Lower leg skin (tissue), 4 donors: ENCODE data around the gene CCDC57. TPM values are rescaled to one million over a fixed set of nuclear protein-coding genes. Genes with fewer than 3 reads are reported as not detected.
"Not testable (repeated sequence)": the region's sequence is repeated elsewhere in the genome, so short reads cannot be mapped to it uniquely, and the experiment has no call there.

Source experiments
- DNase-seq, 2 donors: peaks; one replicate each; pipeline ENCODE4 v3.0.0-alpha.2; 2019; ENCODE audit warnings: low spot score in 2 of 2
- H3K4me3 ChIP-seq: fragments of 200-600 bp; sonication (generic); 2 replicates; pipeline ENCODE4 v1.5.1; 2017; ENCODE audit warnings: mild to moderate bottlenecking, low read depth; ENCODE audit not compliant: poor library complexity, severe bottlenecking
- POLR2A ChIP-seq, 2 donors: fragments of 450-650 bp; IDR thresholded peaks; one replicate each; pipeline ENCODE4 v1.6.1; 2016 to 2017; ENCODE audit warnings: antibody characterized with exemption in 2 of 2, mild to moderate bottlenecking in 1 of 2, moderate library complexity in 1 of 2
- WGBS, 2 donors: methylation state at CpG; one replicate each; pipeline ENCODE4 v1.1.5; 2018; 5-methylcytosine and 5-hydroxymethylcytosine counted together
- intact Hi-C: fragments of 100-400 bp; cut with DNase I; formaldehyde crosslinking; loops from one replicate; pipeline ENCODE4 v1.15.0; 2023; ENCODE audit warnings: low total_unique reads
- total RNA-seq, 4 donors: library from RNA; depleted of rRNA; stranded (reverse); fragments of >200 nt; gene quantifications; one replicate each; pipeline ENCODE4 v1.1.0, GENCODE V29; 2016
- TF ChIP-seq, protein P1 (sequence below), 3 donors: fragments of 450-650 bp; IDR thresholded peaks; one replicate each; pipeline ENCODE4 v1.5.1; 2016; ENCODE audit warnings: antibody characterized with exemption in 3 of 3, mild to moderate bottlenecking in 3 of 3, moderate library complexity in 2 of 3

The CCDC57 gene
- total RNA-seq, 4 donors from 2014 or later = 16.0 to 33.5 (median 31.5) TPM

DNA sequence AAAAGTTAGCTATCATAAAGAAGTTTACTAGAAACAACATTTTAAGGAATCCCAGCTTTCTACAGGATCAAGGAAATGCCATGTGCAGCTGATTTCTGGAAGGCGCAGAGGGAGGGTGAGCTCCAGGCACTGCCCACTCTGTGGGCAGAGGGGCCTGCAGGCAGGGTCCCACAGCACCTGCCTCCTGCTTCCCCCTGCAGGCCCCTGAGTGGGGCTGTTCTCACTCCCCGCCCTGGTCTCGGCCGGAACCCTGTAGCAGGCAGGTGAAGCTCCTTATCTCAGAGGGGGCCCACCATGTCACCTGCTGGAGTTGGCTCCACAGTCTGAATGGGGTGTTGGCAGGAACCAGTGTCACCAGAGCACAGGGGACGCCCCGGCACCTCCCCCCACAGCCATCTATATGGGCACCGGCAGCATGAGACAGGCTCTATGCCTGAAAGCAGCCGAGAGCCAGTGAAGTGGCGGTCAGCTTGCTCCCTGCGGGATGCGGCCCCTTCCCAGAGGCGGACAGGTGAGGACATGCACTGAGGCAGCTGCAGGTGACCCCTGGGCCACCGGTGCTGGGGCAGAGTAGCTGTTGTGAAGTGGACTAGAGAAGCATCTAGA, 67.0 kb downstream of the CCDC57 start:
- no peak overlapping the region for H3K4me3 ChIP-seq
- intact Hi-C loops = no loop called here
- TF ChIP-seq, protein P1, sequence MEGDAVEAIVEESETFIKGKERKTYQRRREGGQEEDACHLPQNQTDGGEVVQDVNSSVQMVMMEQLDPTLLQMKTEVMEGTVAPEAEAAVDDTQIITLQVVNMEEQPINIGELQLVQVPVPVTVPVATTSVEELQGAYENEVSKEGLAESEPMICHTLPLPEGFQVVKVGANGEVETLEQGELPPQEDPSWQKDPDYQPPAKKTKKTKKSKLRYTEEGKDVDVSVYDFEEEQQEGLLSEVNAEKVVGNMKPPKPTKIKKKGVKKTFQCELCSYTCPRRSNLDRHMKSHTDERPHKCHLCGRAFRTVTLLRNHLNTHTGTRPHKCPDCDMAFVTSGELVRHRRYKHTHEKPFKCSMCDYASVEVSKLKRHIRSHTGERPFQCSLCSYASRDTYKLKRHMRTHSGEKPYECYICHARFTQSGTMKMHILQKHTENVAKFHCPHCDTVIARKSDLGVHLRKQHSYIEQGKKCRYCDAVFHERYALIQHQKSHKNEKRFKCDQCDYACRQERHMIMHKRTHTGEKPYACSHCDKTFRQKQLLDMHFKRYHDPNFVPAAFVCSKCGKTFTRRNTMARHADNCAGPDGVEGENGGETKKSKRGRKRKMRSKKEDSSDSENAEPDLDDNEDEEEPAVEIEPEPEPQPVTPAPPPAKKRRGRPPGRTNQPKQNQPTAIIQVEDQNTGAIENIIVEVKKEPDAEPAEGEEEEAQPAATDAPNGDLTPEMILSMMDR (IDR thresholded peaks at IDR 0.05) = no peak
- no peak for TF ChIP-seq POLR2A (IDR thresholded peaks at IDR 0.05)
- no peak for DNase-seq
- WGBS, 2 donors = 92 to 94% methylated on average over 10 to 11 of the region's 13 CpGs

DNA sequence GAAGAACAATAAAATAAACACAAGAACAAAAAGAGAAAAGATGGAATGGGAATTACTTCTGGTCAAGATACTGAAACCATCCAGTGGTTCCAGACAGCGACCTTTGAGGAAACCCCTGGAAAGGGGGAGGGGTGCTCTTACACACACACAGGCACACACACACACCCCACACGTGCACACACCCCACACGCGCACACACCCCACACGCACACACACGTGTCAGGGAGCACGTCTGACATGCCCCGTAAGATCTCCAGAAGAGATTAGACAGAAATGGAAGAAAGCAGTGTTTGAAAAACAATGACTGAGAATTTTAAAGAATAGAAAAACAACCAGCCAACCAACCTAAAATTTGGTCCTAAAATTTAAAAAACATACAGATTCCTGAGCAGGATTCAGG, 69.3 kb downstream of the CCDC57 start:
- 56 to 59% methylated on average over 8 of the region's 8 CpGs for WGBS, 2 donors
- no peak for TF ChIP-seq POLR2A (IDR thresholded peaks at IDR 0.05)
- DNase-seq = no peak
- H3K4me3 ChIP-seq = no peak overlapping the region
- intact Hi-C loops = no loop called here

DNA sequence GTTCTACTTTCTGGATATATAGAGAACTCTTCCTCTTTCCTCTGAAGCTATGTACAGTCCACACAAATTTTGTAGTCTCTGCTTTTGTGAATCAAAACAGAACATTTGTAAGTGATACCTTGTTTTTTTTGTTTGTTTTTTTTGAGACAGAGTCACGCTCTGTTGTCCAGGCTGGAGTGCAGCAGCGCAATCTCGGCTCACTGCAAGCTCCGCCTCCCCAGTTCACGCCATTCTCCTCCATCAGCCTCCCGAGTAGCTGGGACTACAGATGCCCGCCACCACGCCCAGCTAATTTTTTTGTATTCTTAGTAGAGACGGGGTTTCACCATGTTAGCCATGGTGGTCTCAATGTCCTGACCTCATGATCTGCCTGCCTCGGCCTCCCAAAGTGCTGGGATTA, 72.7 kb downstream of the CCDC57 start:
- H3K4me3 ChIP-seq, DNase-seq, intact Hi-C loops: not testable (repeated sequence)
- 91% methylated on average over 10 of the region's 10 CpGs for WGBS, 2 donors

DNA sequence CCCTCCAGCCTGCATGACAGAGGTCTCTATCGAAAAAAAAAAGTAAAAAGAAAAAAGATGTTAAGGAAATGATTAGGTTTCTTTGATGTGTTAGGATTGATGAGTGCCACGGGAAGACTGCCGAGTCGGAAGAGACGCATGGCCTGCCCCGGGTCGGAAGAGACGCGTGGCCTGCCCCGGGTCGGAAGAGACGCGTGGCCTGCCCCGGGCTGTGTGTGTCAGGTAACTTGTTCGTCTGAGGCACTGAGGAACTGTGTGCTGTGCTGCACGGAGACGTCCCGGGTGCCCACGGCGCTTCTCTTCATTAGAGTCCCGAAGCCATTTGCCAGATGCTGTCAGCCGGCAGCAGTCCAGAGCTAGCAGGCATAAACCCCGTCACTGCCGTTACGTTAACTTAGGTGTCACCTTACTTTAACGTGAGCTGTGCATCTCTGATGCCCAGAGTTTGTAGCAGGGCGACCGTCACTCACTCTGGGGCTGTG, 74.1 kb downstream of the CCDC57 start:
- 90 to 93% methylated on average over 27 to 28 of the region's 28 CpGs for WGBS, 2 donors
- DNase-seq = no peak
- intact Hi-C loops = no loop called here
- no peak for TF ChIP-seq POLR2A (IDR thresholded peaks at IDR 0.05)
- TF ChIP-seq, protein P1 (IDR thresholded peaks at IDR 0.05) = no peak
- no peak overlapping the region for H3K4me3 ChIP-seq

DNA sequence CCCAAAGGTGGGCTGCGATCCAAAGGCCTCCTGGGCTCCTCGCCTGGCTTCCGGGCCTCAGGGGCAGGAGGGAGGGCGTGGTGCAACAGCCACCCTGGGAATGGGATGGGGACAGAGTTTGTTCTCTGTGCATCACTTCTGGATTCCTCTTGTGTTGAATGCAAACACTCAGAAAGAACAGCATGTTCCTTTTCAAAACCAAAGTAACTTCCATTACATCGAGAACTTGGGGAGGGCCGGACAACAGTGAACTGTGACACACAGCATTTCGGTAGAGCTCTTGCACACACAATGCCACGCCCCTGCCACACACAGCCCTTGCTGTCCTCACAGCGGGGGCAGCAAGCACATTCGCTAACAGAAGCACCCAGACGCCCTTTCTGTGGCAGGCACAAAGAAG, 78.5 kb downstream of the CCDC57 start:
- peak in 1 of 2 donors; percentile 68 for DNase-seq
- WGBS, 2 donors = 71 to 79% methylated on average over 11 of the region's 11 CpGs
- intact Hi-C loops = no loop called here
- H3K4me3 ChIP-seq = no peak overlapping the region
- no peak for TF ChIP-seq POLR2A (IDR thresholded peaks at IDR 0.05)
- TF ChIP-seq, protein P1 (IDR thresholded peaks at IDR 0.05) = no peak

DNA sequence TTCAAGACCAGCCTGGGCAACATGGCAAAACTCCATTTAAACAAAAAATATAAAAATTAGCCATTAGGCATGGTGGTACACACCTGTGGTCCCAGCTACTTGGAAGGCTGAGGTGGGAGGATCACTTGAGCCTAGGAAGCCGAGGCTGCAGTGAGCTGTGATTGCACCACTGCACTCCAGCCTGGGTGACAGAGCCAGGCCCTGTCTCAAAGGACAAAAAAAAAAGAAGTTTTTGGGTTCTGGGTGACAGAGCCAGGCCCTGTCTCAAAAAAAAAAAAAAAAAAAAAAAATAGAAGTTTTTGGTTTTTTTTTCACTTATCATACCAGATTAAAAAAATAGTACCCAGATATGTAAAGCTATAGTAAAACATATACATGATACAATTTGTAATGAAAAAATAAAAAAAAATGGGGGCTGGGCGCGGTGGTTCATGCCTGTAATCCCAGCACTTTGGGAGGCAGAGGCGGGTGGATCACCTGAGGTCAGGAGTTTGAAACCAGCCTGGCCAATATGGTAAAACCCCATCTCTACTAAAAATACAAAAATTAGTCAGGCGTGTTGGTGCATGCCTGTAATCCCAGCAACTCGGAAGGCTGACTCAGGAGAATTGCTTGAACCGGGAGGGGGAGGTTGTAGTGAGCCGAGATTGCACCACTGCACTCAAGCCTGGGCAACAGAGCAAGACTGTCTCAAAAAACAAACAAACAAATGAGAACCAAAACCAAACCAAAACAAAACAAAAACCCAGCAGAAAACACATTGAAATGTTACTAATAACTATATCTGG, 79.3 kb downstream of the CCDC57 start:
- intact Hi-C loops, H3K4me3 ChIP-seq: not testable (repeated sequence)
- DNase-seq = peak in 1 of 2 donors; percentile 58
- 49 to 51% methylated on average over 8 of the region's 8 CpGs for WGBS, 2 donors

DNA sequence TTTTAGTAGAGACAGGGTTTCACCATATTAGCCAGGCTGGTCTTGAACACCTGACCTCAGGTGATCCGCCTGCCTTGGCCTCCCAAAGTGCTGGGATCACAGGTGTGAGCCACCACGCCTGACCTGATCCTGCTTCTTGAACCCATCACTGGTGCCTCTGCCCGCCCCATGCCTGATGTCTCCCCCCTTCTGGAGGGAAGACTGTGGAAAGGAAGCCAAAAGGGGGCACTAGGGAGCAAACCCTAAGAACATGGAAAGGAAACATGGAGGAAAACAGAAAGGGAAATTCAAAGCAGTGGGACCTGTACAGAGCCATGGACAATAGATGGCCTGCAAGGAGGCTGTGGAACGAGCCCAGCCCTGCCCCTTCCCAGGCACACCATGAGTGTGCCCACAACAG, 83.5 kb downstream of the CCDC57 start:
- WGBS, 2 donors = 93 to 95% methylated on average over 4 of the region's 4 CpGs
- TF ChIP-seq, protein P1 (IDR thresholded peaks at IDR 0.05) = no peak
- TF ChIP-seq POLR2A (IDR thresholded peaks at IDR 0.05) = no peak
- no peak for DNase-seq
- intact Hi-C loops = no loop called here
- H3K4me3 ChIP-seq = no peak overlapping the region
